Skeletal muscle tissue (tissue), 4 donors: Measurements from ENCODE around the gene MARCHF3. TPM values are rescaled to one million over a fixed set of nuclear protein-coding genes. Genes with fewer than 3 reads are reported as not detected.
A peak's percentile ranks its signal among the peaks of the same experiment; 100 is the strongest.
"Not testable (repeated sequence)": the region's sequence is repeated elsewhere in the genome, so short reads cannot be mapped to it uniquely, and the experiment has no call there.

Experiments
- H3K27ac ChIP-seq: one replicate; pipeline ENCODE4 v1.7.0; 2013; ENCODE audit warnings: mild to moderate bottlenecking, low read depth, low read length, inconsistent platforms
- H3K27me3 ChIP-seq, 3 donors: one replicate each; pipeline ENCODE4 v1.7.0; 2013; ENCODE audit warnings: low read length in 3 of 3; ENCODE audit not compliant: control insufficient read depth in 3 of 3, insufficient read depth in 3 of 3
- H3K36me3 ChIP-seq, 3 donors: one replicate each; pipeline ENCODE4 v1.7.0; 2013; ENCODE audit warnings: low read length in 3 of 3; ENCODE audit not compliant: control insufficient read depth in 3 of 3, insufficient read depth in 3 of 3
- H3K4me1 ChIP-seq, 3 donors: one replicate each; pipeline ENCODE4 v1.7.0; 2013; ENCODE audit warnings: low read length in 3 of 3, mild to moderate bottlenecking in 3 of 3; ENCODE audit not compliant: control insufficient read depth in 3 of 3, insufficient read depth in 3 of 3
- H3K4me3 ChIP-seq, 3 donors: one replicate each; pipeline ENCODE4 v1.7.0; 2013; ENCODE audit warnings: low read length in 3 of 3
- H3K9ac ChIP-seq, 3 donors: one replicate each; pipeline ENCODE4 v1.7.0; 2013; ENCODE audit warnings: low read length in 3 of 3, mild to moderate bottlenecking in 3 of 3, moderate library complexity in 2 of 3, low read depth in 1 of 3
- H3K9me3 ChIP-seq, 3 donors: one replicate each; pipeline ENCODE4 v1.7.0; 2013; ENCODE audit warnings: low read length in 3 of 3; ENCODE audit not compliant: control insufficient read depth in 3 of 3
- total RNA-seq: library from RNA; depleted of rRNA; stranded (reverse); fragments of >200 nt; gene quantifications from one replicate; pipeline ENCODE4 v1.2.3, GENCODE V29; 2014
- donor health status: Osteomylitis.

Gene MARCHF3
- total RNA-seq, 1 donor from 2014 or later = 18.8 TPM

DNA sequence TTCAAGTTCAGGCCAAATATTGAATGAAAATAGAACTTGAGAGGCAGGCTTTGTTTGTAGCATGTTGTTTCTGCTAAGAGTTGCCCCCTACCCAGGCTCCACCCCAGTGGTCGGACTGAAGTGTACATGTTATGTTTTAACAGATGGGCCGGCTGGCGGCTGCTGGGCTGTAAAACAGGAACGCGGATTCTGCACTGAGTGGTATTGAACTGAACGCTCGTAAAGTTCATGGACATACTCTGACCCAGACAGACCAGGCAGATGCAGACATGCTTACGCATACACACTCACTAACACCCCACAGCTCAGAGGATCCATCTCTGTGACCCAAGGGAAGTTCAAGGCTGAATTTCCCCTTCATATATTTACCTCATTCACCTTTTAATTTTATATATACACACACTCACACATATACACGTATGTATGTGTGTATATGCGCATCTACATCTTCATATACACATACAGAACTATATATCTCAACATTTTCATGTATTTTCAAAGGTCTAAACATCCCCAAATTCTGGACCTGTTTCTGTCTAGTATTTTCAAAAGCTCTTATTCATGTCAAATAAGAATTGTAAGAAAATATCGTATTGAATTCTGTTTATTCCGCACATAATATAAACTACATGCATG lies 1.4 kb downstream of the MARCHF3 start:
- Histone ChIP-seq H3K4me3 (peak overlapping the region; percentile 87 to 96 (median 95)), H3K4me1 (peaks cover 18 to 39% (median 20%) of the 10 kb centered on the region in 3 donors), H3K36me3 (no peaks in the 10 kb centered on the region), H3K9ac (peak overlapping the region in 2 of 3 donors; percentile 94 to 98), H3K9me3 (no peaks in the 10 kb centered on the region), H3K27me3 (no peaks in the 10 kb centered on the region), H3K27ac (no peak overlapping the region)

DNA sequence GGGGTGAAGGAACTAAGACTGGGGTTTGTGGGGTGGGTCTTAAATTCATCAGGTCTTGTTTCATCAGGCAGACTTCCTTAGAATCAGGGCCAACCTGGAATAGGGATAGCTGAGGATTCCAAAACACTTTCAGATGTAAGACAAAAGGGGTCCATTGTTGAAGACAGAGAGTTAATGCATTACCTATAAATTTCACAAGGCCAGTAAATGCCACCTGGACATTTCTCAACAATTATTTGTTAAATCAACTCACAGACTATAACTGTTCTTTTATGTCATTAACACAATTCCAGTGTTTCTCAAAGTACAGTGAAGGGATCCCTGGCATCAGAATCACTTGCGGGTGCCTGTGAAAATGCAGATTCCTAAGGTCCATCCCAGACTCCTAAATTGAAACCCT lies 2.8 kb downstream of the MARCHF3 start:
- Histone ChIP-seq H3K4me1 (peaks cover 18 to 42% (median 20%) of the 10 kb centered on the region in 3 donors), H3K9ac (no peak overlapping the region), H3K27ac (no peak overlapping the region)

DNA sequence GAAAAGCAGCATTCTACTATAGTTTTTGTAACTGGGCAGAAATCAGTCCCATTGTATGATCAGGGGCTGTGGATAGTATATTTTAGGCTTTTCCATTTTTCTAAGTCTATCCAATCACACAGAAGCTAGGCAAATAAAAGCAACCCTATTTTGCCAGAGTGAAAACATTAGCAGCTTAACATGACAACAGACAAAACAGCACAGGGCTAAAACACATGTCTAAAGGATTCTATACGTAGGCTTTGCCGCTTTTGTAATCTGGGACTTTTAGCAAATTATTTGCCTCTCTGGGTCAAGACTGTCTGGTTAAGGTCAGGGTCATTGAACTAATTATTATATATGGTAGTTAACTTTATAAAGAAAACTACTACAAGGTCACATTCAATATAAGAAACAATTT lies 4.2 kb downstream of the MARCHF3 start:
- H3K9ac ChIP-seq = no peak overlapping the region
- H3K4me3 ChIP-seq = no peak overlapping the region
- H3K36me3 ChIP-seq = no peaks in the 10 kb centered on the region
- no peaks in the 10 kb centered on the region for H3K9me3 ChIP-seq
- no peaks in the 10 kb centered on the region for H3K27me3 ChIP-seq
- peak overlapping the region; percentile 17 for H3K27ac ChIP-seq
- H3K4me1 ChIP-seq = peaks cover 15 to 35% (median 17%) of the 10 kb centered on the region in 3 donors

More for the DNA sequence above, 2.8 kb downstream of the MARCHF3 start:
- H3K9me3 ChIP-seq = no peaks in the 10 kb centered on the region
- no peak overlapping the region for H3K4me3 ChIP-seq
- no peaks in the 10 kb centered on the region for H3K27me3 ChIP-seq
- no peaks in the 10 kb centered on the region for H3K36me3 ChIP-seq

DNA sequence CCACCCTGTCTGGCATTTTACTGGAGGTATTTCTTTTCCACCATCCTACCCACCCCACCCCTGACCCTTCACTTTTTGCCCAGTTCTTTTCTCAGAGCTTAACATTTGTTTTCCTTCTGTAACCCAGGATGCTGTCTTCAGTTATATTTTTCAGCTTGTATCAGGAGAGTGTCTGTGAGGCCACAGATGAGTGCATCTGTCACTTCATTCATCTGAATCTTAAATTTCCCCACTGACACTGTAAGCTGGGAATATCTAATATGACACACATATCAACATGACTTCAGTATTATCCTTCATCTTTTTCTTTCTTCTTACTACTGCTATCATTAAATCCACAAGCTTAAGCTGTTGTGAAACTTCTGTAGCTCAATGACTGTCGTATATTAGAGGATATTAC lies 4.9 kb downstream of the MARCHF3 start:
- Histone ChIP-seq H3K4me3 (no peak overlapping the region), H3K27ac (peak overlapping the region; percentile 17), H3K4me1 (peaks cover 11 to 30% (median 14%) of the 10 kb centered on the region in 3 donors), H3K27me3 (no peaks in the 10 kb centered on the region), H3K36me3 (no peaks in the 10 kb centered on the region), H3K9me3 (no peaks in the 10 kb centered on the region), H3K9ac (peak overlapping the region in 1 of 3 donors; percentile 23)

DNA sequence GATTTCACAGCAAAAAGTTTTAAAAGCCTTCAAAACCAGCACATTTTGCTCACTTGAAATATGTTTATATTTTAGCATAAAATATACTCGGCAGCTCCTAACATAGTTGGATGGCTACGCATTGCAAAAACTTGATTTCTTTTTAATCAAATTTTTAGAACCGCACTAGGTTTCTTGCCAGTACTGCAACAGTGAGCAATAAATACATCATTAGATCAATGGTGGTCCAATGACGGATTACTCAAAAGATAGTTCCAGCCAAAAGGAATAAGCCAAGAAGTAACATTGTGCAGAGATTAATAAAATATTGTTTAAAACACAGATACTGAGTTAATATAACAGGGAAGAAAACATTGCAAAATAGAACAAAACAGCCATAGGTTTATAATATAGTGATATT lies 5.5 kb downstream of the MARCHF3 start:
- no peak overlapping the region for H3K4me3 ChIP-seq
- H3K27ac ChIP-seq = no peak overlapping the region
- H3K9ac ChIP-seq = no peak overlapping the region
- no peaks in the 10 kb centered on the region for H3K27me3 ChIP-seq
- H3K9me3 ChIP-seq = no peaks in the 10 kb centered on the region
- no peaks in the 10 kb centered on the region for H3K36me3 ChIP-seq
- peaks cover 11 to 28% (median 13%) of the 10 kb centered on the region in 3 donors for H3K4me1 ChIP-seq

DNA sequence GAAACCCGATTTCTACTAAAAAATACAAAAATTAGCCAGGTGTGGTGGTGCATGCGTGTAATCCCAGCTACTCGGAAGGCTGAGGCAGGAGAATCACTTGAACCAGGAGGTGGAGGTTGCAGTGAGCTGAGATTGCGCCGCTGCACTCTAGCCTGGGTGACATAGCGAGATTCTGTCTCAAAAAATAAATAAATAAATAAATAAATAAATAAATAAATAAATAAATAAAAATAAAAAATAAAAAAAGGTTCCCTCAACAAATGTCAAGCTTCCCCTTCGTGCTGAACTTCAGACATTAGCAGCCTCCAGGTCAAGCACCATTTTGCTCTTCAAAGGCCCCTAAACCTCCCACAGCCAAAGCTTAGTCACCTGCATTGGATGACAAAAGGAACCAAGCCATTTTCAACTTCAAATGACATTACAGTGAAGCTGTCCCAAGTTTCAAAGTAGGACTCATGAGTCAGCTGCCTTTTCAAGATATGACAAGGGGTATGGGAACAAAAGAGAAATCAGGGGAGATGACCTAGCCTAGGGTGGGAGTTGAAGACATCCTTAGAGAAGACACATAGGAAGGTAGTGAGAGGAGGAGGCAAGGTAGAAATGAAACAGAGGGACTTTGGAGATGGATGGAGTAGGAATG lies 6.7 kb downstream of the MARCHF3 start:
- H3K36me3 ChIP-seq, H3K27ac ChIP-seq, H3K9me3 ChIP-seq, H3K4me3 ChIP-seq, H3K9ac ChIP-seq, H3K27me3 ChIP-seq: not testable (repeated sequence)
- peaks cover 3 to 23% (median 7%) of the 10 kb centered on the region in 3 donors for H3K4me1 ChIP-seq

DNA sequence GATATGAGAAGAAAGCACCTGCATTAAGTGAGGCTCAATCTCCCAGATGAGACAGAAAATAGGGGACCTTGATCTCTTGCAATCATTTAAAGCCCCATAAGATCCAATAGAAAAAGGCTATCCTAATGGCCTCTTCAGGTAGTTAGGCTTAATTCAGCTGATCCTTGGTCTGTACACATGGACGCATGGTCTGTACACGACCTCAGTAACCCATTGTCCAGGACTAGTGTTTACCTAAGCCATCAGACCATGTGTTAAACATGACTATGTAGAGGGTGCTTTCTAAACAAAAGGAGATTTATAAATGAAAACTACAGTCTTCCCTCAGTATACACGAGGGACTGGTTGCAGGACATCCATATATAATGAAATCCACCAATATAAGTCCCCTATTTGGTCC lies 7.5 kb downstream of the MARCHF3 start:
- H3K9me3 ChIP-seq = no peaks in the 10 kb centered on the region
- no peak overlapping the region for H3K9ac ChIP-seq
- H3K4me1 ChIP-seq = peaks cover 0 to 21% (median 5%) of the 10 kb centered on the region in 3 donors
- no peak overlapping the region for H3K27ac ChIP-seq
- no peaks in the 10 kb centered on the region for H3K27me3 ChIP-seq
- H3K36me3 ChIP-seq = no peaks in the 10 kb centered on the region
- no peak overlapping the region for H3K4me3 ChIP-seq

DNA sequence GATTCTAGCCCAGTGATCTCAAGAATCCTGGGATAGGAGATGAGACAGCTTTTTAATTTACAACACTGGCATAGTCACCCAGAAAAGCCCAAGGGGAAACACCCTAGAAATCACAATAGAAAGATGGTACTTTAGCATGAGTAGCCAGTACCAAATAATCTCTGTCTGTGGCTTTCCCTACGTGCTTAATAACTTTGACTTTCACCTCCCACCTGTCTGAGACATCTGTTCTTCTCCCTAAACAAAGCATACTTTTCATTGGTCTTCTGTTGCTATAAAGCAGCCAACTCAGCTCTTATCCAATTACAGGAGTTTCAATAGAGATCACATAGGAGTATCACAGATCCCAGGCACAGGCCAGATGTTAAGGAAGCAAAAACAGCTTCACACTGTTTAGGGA lies 10.4 kb downstream of the MARCHF3 start:
- Histone ChIP-seq H3K27ac (no peak overlapping the region), H3K36me3 (no peaks in the 10 kb centered on the region), H3K4me3 (no peak overlapping the region), H3K27me3 (no peaks in the 10 kb centered on the region), H3K9me3 (no peaks in the 10 kb centered on the region), H3K4me1 (peaks cover 0 to 8% (median 2%) of the 10 kb centered on the region in 3 donors), H3K9ac (no peak overlapping the region)

DNA sequence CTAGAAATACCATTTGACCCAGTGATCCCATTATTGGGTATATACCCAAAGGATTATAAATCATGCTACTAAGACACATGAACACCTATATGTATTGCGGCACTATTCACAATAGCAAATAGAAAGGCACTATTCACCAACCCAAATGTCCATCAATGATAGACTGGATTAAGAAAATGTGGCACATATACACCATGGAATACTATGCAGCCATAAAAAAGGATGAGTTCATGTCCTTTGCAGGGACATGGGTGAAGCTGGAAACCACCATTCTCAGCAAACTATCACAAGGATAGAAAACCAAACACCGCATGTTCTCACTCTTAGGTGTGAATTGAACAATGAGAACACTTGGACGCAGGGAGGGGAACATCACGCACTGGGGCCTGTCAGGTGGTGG lies 13.6 kb downstream of the MARCHF3 start:
- H3K36me3 ChIP-seq, H3K4me3 ChIP-seq, H3K9me3 ChIP-seq, H3K27me3 ChIP-seq, H3K27ac ChIP-seq, H3K9ac ChIP-seq, H3K4me1 ChIP-seq: not testable (repeated sequence)

DNA sequence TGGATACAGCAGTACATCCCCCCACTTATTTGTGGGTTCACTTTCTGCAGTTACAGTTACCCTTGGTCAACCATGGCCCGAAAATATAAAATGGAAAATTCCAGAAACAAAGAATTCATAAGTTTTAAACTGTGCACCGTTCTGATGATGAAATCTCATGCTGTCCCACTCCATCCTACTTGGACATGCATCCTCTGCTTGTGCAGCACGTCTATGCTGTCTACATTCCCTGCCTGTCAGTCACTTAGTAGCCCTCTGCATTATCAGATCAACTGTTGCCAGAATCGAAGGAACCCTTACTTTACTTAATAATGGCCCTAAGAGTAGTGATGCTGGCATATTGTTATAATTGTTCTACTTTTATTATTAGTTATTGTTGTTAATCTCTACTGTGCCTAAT lies 14.6 kb downstream of the MARCHF3 start:
- H3K4me1 ChIP-seq = peaks cover 0 to 12% (median 8%) of the 10 kb centered on the region in 3 donors
- H3K9me3 ChIP-seq = no peaks in the 10 kb centered on the region
- H3K9ac ChIP-seq = no peak overlapping the region
- H3K27me3 ChIP-seq = no peaks in the 10 kb centered on the region
- H3K4me3 ChIP-seq = no peak overlapping the region
- no peak overlapping the region for H3K27ac ChIP-seq
- no peaks in the 10 kb centered on the region for H3K36me3 ChIP-seq
